IMR-90 (cell line): Measurements from ENCODE around the gene FHAD1. TPM values are rescaled to one million over a fixed set of nuclear protein-coding genes. Genes with fewer than 3 reads are reported as not detected.

Experiments used
- ATAC-seq: fragments of 200-7000 bp; cut with Tn5 transposase; 2 replicates; pipeline ENCODE4 v1.9.1; 2020; ENCODE audit warnings: low read depth, mild to moderate bottlenecking, moderate library complexity
- BruUV-seq: library from RNA; stranded (reverse); fragments of 400-500 nt; replicated peaks from 2 replicates; lab custom pipeline; 2021; lab: Mats Ljungman, UMichigan
- CTCF ChIA-PET: fragments of 300-600 bp; formaldehyde crosslinking; extraction: SDS; loops from one replicate; lab custom pipeline; 2021; ENCODE audit warnings: antibody characterized with exemption; lab: Yijun Ruan, JAX
- POLR2A ChIA-PET: fragments of 300-600 bp; sonication (Branson Sonifier 250); formaldehyde crosslinking; loops from one replicate; lab custom pipeline; 2022; ENCODE audit warnings: antibody characterized with exemption; ENCODE audit not compliant: unreplicated experiment; lab: Charles Lee
- DNase-seq: peaks from one replicate; pipeline ENCODE4 v3.0.0; 2013
- H2AFZ ChIP-seq: replicated peaks from 2 replicates; pipeline ENCODE3; 2013; ENCODE audit warnings: low read length, mild to moderate bottlenecking; ENCODE audit not compliant: poor library complexity
- H2AK5ac ChIP-seq: 2 replicates; pipeline ENCODE4 v1.6.1; 2013; ENCODE audit warnings: low read depth, low read length, inconsistent platforms
- H2AK9ac ChIP-seq: replicated peaks from 2 replicates; pipeline ENCODE3; 2013; ENCODE audit warnings: mild to moderate bottlenecking, low read depth, low read length, moderate library complexity; ENCODE audit not compliant: poor library complexity
- H2BK120ac ChIP-seq: 2 replicates; pipeline ENCODE4 v1.6.1; 2013; ENCODE audit warnings: low read depth, low read length, inconsistent platforms
- H2BK15ac ChIP-seq: 3 replicates; pipeline ENCODE4 v1.6.1; 2013; ENCODE audit warnings: low read depth, low read length, inconsistent platforms
- H2BK20ac ChIP-seq: 2 replicates; pipeline ENCODE4 v1.6.1; 2013; ENCODE audit warnings: low read depth, mild to moderate bottlenecking, inconsistent platforms, low read length, moderate library complexity
- H2BK5ac ChIP-seq: 2 replicates; pipeline ENCODE4 v1.6.1; 2013; ENCODE audit warnings: mild to moderate bottlenecking, low read depth, low read length, inconsistent platforms; ENCODE audit not compliant: poor library complexity, severe bottlenecking
- H3K14ac ChIP-seq: replicated peaks from 2 replicates; pipeline ENCODE4 v1.6.1; 2013; ENCODE audit warnings: low read depth, low read length, inconsistent platforms
- H3K18ac ChIP-seq: 2 replicates; pipeline ENCODE4 v1.6.1; 2013; ENCODE audit warnings: low read depth, low read length, control low read depth
- H3K23ac ChIP-seq: 2 replicates; pipeline ENCODE4 v1.6.1; 2013; ENCODE audit warnings: low read depth, low read length, inconsistent platforms
- H3K27ac ChIP-seq: 2 replicates; pipeline ENCODE4 v1.5.1; 2013; ENCODE audit warnings: mild to moderate bottlenecking, control low read depth, low read length; ENCODE audit not compliant: insufficient read depth
- H3K27me3 ChIP-seq: 2 replicates; pipeline ENCODE4 v1.6.1; 2013; ENCODE audit warnings: low read length; ENCODE audit not compliant: control insufficient read depth, insufficient read depth
- H3K36me3 ChIP-seq: 2 replicates; pipeline ENCODE4 v1.6.1; 2013; ENCODE audit warnings: low read length, mixed read lengths; ENCODE audit not compliant: control insufficient read depth, insufficient read depth
- H3K4ac ChIP-seq: 2 replicates; pipeline ENCODE4 v1.6.1; 2013; ENCODE audit warnings: low read depth, low read length, inconsistent platforms
- H3K4me1 ChIP-seq: 2 replicates; pipeline ENCODE4 v1.6.1; 2013; ENCODE audit warnings: low read length, mixed read lengths; ENCODE audit not compliant: control insufficient read depth, insufficient read depth
- H3K4me2 ChIP-seq: 2 replicates; pipeline ENCODE4 v1.6.1; 2013; ENCODE audit warnings: low read depth, mild to moderate bottlenecking, control low read depth, low read length, moderate library complexity
- H3K4me3 ChIP-seq: 2 replicates; pipeline ENCODE4 v1.5.1; 2013; ENCODE audit warnings: low read depth, mild to moderate bottlenecking, control low read depth, low read length, moderate library complexity; ENCODE audit not compliant: insufficient read depth
- H3K56ac ChIP-seq: 2 replicates; pipeline ENCODE4 v1.6.1; 2013; ENCODE audit warnings: low read length, inconsistent platforms; ENCODE audit not compliant: insufficient read depth; ENCODE audit errors: extremely low read depth
- H3K79me1 ChIP-seq, 2 experiments: 2 replicates each; pipeline ENCODE4 v1.6.1; 2013; ENCODE audit warnings: low read length in 2 of 2, inconsistent platforms in 1 of 2, low read depth in 1 of 2
- H3K9ac ChIP-seq: 2 replicates; pipeline ENCODE4 v1.6.1; 2013; ENCODE audit warnings: low read depth, low read length, control low read depth
- H3K9me1 ChIP-seq: 2 replicates; pipeline ENCODE4 v1.6.1; 2013; ENCODE audit warnings: low read length, inconsistent platforms; ENCODE audit not compliant: insufficient read depth
- H3K9me3 ChIP-seq: 2 replicates; pipeline ENCODE4 v1.6.1; 2013; ENCODE audit warnings: low read length; ENCODE audit not compliant: control insufficient read depth, insufficient read depth
- H4K20me1 ChIP-seq: 2 replicates; pipeline ENCODE4 v1.6.1; 2013; ENCODE audit warnings: low read length, inconsistent platforms; ENCODE audit not compliant: insufficient read depth
- H4K5ac ChIP-seq: 2 replicates; pipeline ENCODE4 v1.6.1; 2013; ENCODE audit warnings: mild to moderate bottlenecking, low read depth, low read length, control low read depth
- H4K8ac ChIP-seq, 2 experiments: 2 replicates each; pipeline ENCODE4 v1.6.1; 2013; ENCODE audit warnings: low read depth in 2 of 2, low read length in 2 of 2, control low read depth in 1 of 2, inconsistent platforms in 1 of 2
- H4K91ac ChIP-seq: 2 replicates; pipeline ENCODE4 v1.6.1; 2013; ENCODE audit warnings: low read depth, low read length, inconsistent platforms; ENCODE audit not compliant: insufficient read depth
- CHD1 ChIP-seq: IDR thresholded peaks from 2 replicates; pipeline ENCODE4 v1.6.1; 2012; ENCODE audit warnings: low read depth, low read length, improper control_type of control experiment
- FOS ChIP-seq: fragments of 150-350 bp; IDR thresholded peaks from 2 replicates; pipeline ENCODE4 v1.6.1; 2016; ENCODE audit warnings: low read depth, low read length
- MAFK ChIP-seq: IDR thresholded peaks from 2 replicates; pipeline ENCODE4 v1.6.1; 2012; ENCODE audit warnings: low read depth, low read length, improper control_type of control experiment
- MAZ ChIP-seq: IDR thresholded peaks from 2 replicates; pipeline ENCODE4 v1.6.1; 2012; ENCODE audit warnings: low read depth, mild to moderate bottlenecking, low read length, improper control_type of control experiment, moderate library complexity, borderline replicate concordance
- MXI1 ChIP-seq: IDR thresholded peaks from 2 replicates; pipeline ENCODE4 v1.6.1; 2012; ENCODE audit warnings: low read depth, mild to moderate bottlenecking, low read length, moderate library complexity, borderline replicate concordance
- NFE2L2 ChIP-seq: fragments of 150-350 bp; IDR thresholded peaks from 2 replicates; pipeline ENCODE4 v1.6.1; 2016; ENCODE audit warnings: low read depth, mild to moderate bottlenecking, low read length
- POLR2A ChIP-seq: IDR thresholded peaks from 2 replicates; pipeline ENCODE4 v1.6.1; 2012; ENCODE audit warnings: mild to moderate bottlenecking, low read depth, low read length
- RCOR1 ChIP-seq: IDR thresholded peaks from 2 replicates; pipeline ENCODE4 v1.6.1; 2012; ENCODE audit warnings: mild to moderate bottlenecking, low read length, improper control_type of control experiment; ENCODE audit not compliant: insufficient replicate concordance
- RFX5 ChIP-seq: IDR thresholded peaks from 2 replicates; pipeline ENCODE4 v1.8.0; 2012; ENCODE audit warnings: low read depth, mild to moderate bottlenecking, low read length, moderate library complexity
- SMC3 ChIP-seq: fragments of 150-350 bp; IDR thresholded peaks from 2 replicates; pipeline ENCODE4 v1.6.1; 2016; ENCODE audit warnings: low read depth, mild to moderate bottlenecking, antibody characterized with exemption, low read length, moderate library complexity
- WGBS, 2 experiments: methylation state at CpG; one replicate each; pipeline versions ENCODE4 v1.1.5 to v1.1.7; 2013; ENCODE audit warnings: missing lambda C conversion rate in 2 of 2; ENCODE audit not compliant: insufficient read length in 1 of 2; ENCODE audit errors: extremely low coverage in 2 of 2; 5-methylcytosine and 5-hydroxymethylcytosine counted together
- dilution Hi-C: fragments of 300-500 bp; cut with HindIII; formaldehyde crosslinking; loops from one replicate; pipeline ENCODE4 v1.14.3; 2018; ENCODE audit warnings: low sequenced_read_pairs; ENCODE audit not compliant: unreplicated experiment
- in situ Hi-C: fragments of 300-500 bp; cut with MboI; formaldehyde crosslinking; loops from 3 replicates; pipeline ENCODE4 v1.14.3; 2019; ENCODE audit warnings: low sequenced_read_pairs, inconsistent platforms, mixed read lengths
- intact Hi-C: fragments of 100-400 bp; cut with micrococcal nuclease; formaldehyde crosslinking; loops from 2 replicates; pipeline ENCODE4 v1.10.0; 2022
- polyA plus RNA-seq, 3 experiments: library from polyadenylated mRNA; depleted of rRNA; stranded (reverse); fragments of >200 nt; gene quantifications; 2 replicates each; pipeline ENCODE4 v1.2.3, GENCODE V29; 2012; ENCODE audit warnings: low replicate concordance in 1 of 3
- total RNA-seq: library from RNA; depleted of rRNA; stranded (reverse); fragments of >200 nt; gene quantifications from 2 replicates; pipeline ENCODE4 v1.2.3, GENCODE V29; 2012
- TF ChIP-seq, protein P1 (sequence below): fragments of 150-350 bp; IDR thresholded peaks from 2 replicates; pipeline ENCODE4 v1.6.1; 2016; ENCODE audit warnings: low read depth, mild to moderate bottlenecking, low read length, moderate library complexity, borderline replicate concordance
- TF ChIP-seq, protein P2 (sequence below): fragments of 150-350 bp; IDR thresholded peaks from 2 replicates; pipeline ENCODE4 v1.6.1; 2017; ENCODE audit warnings: mild to moderate bottlenecking, antibody characterized with exemption, low read length, low read depth

Gene FHAD1
- total and polyA plus RNA-seq, 2 of the 4 experiments (the other 2 are of a cell fraction), result not detected

- no peak for TF ChIP-seq NFE2L2
- TF ChIP-seq POLR2A, result no peak
- TF ChIP-seq CHD1, result no peak
Measured at GRCh38 chr1:15413563-15414444, 166.8 kb downstream of the FHAD1 start (continued).

- no peak overlapping the region for H3K14ac ChIP-seq
- no peak overlapping the region for H2BK20ac ChIP-seq
- no peak overlapping the region for H3K4ac ChIP-seq
- peaks cover 20% of the 10 kb centered on the region for H3K9me1 ChIP-seq
- no peak overlapping the region for H3K23ac ChIP-seq
- no peak overlapping the region for H2AFZ ChIP-seq
- H3K27me3 ChIP-seq, result no peaks in the 10 kb centered on the region
- H4K20me1 ChIP-seq, result peaks cover 36% of the 10 kb centered on the region
- BruUV-seq, result no TSS peak
- peaks cover 4% of the 10 kb centered on the region; the same call in 1 of the 2 replicates for H3K36me3 ChIP-seq
- no peak overlapping the region for H2BK5ac ChIP-seq
- intact Hi-C loops (no loop called here), dilution Hi-C loops (no loop called here), in situ Hi-C loops (loop anchor here (5.0 kb wide), 1 partner anchor 72 kb away; no protein-coding TSS in a partner anchor)
- H3K9ac ChIP-seq, result no peak overlapping the region
- no peak overlapping the region for H4K5ac ChIP-seq
- H2BK120ac ChIP-seq, result no peak overlapping the region
- peaks cover 33% of the 10 kb centered on the region for H3K4me1 ChIP-seq
- H3K79me1 ChIP-seq, result peaks cover 21 to 87% of the 10 kb centered on the region in 2 experiments; a peak in 3 of 4 replicates
- H3K9me3 ChIP-seq, result no peaks in the 10 kb centered on the region
- POLR2A ChIA-PET, result no interaction called here
- H3K56ac ChIP-seq, result no peak overlapping the region
- DNase-seq (no peak), ATAC-seq (no peak)
- H4K8ac ChIP-seq, result no peak overlapping the region
- H2AK5ac ChIP-seq, result 0 out of 2 replicates have a peak overlapping the region, but pooled peaks have one; percentile 44
- WGBS, 2 experiments, result 83% methylated on average over 5 of the region's 10 CpGs; no CpG with 5 or more reads in 1 of the 2 experiments
- no peak overlapping the region for H3K4me2 ChIP-seq
- no peak overlapping the region for H2BK15ac ChIP-seq
- no peak overlapping the region for H3K4me3 ChIP-seq
- no peak overlapping the region for H3K18ac ChIP-seq
- H2AK9ac ChIP-seq, result no peak overlapping the region
- H4K91ac ChIP-seq, result no peak overlapping the region
- CTCF ChIA-PET, result interaction anchor here (1.5 kb wide), 1 partner anchor 12 kb away, joined by 3 read pairs; no protein-coding TSS in a partner anchor
- H3K27ac ChIP-seq, result no peak overlapping the region
- no peak for TF ChIP-seq MXI1
- no peak for TF ChIP-seq MAFK
- no peak for TF ChIP-seq RFX5
- TF ChIP-seq FOS, result no peak
- no peak for TF ChIP-seq POLR2A
- TF ChIP-seq, protein P1, sequence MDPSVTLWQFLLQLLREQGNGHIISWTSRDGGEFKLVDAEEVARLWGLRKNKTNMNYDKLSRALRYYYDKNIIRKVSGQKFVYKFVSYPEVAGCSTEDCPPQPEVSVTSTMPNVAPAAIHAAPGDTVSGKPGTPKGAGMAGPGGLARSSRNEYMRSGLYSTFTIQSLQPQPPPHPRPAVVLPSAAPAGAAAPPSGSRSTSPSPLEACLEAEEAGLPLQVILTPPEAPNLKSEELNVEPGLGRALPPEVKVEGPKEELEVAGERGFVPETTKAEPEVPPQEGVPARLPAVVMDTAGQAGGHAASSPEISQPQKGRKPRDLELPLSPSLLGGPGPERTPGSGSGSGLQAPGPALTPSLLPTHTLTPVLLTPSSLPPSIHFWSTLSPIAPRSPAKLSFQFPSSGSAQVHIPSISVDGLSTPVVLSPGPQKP, result no peak
- no peak for TF ChIP-seq CHD1
- no peak for TF ChIP-seq MAZ
- TF ChIP-seq, protein P2, sequence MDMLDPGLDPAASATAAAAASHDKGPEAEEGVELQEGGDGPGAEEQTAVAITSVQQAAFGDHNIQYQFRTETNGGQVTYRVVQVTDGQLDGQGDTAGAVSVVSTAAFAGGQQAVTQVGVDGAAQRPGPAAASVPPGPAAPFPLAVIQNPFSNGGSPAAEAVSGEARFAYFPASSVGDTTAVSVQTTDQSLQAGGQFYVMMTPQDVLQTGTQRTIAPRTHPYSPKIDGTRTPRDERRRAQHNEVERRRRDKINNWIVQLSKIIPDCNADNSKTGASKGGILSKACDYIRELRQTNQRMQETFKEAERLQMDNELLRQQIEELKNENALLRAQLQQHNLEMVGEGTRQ, result no peak
- no peak for TF ChIP-seq RCOR1
- no peak for TF ChIP-seq NFE2L2
- no peak for TF ChIP-seq SMC3
Measured at GRCh38 chr1:15414445-15414983, 167.5 kb downstream of the FHAD1 start.
